ENCODE measurements around the gene ZBTB43.
"Not testable (repeated sequence)": the region's sequence is repeated elsewhere in the genome, so short reads cannot be mapped to it uniquely, and the experiment has no call there.

The ZBTB43 gene, protein sequence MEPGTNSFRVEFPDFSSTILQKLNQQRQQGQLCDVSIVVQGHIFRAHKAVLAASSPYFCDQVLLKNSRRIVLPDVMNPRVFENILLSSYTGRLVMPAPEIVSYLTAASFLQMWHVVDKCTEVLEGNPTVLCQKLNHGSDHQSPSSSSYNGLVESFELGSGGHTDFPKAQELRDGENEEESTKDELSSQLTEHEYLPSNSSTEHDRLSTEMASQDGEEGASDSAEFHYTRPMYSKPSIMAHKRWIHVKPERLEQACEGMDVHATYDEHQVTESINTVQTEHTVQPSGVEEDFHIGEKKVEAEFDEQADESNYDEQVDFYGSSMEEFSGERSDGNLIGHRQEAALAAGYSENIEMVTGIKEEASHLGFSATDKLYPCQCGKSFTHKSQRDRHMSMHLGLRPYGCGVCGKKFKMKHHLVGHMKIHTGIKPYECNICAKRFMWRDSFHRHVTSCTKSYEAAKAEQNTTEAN

DNA sequence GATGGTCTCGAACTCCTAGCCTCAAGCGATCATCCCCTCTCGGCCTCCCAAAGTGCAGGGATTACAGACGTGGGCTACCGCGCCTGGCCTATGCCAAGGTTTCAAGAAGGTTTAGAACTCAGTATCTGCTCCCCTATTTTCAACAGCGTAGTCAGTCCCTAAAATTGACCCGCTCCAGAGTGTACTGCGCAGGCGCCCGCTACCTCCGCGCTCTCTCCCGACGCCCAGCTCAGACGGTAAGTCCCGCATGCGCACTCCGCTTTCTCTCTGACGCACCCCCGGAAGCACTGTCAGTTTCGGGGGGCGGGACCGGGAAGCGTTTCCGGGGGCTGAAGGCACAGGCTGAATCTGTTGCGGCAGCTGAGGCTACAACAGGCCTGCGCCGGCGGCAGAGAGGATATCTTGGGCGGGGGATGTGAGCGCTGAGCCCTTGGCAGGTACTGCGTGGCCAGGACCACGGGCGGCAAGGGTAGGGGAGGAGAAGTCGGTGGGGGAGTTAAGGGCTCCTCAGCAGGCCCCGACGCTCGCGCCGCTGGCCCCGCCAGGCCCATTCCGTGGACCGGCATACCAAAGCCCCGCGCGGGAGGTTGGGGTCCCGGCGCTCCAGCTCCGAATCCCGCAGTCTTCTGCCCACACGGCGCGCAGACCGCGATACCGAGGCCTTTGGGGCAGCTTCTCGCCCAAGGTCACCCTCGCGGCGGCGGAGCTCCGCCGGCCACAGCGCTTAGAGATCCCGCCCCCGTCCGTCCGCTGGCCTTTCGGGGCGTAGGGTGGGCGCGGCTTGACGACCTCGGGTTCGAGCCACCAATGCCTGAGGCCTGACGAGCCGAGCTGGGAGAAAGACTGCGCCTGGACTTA, at the start of gene ZBTB43:
Gene ZBTB43 (plus strand): TSS at position 345 of the 858 bp plus-strand sequence. CDS start 27,470 bp downstream, outside the sequence.
- DNase-seq, result peak; percentile 99

DNA sequence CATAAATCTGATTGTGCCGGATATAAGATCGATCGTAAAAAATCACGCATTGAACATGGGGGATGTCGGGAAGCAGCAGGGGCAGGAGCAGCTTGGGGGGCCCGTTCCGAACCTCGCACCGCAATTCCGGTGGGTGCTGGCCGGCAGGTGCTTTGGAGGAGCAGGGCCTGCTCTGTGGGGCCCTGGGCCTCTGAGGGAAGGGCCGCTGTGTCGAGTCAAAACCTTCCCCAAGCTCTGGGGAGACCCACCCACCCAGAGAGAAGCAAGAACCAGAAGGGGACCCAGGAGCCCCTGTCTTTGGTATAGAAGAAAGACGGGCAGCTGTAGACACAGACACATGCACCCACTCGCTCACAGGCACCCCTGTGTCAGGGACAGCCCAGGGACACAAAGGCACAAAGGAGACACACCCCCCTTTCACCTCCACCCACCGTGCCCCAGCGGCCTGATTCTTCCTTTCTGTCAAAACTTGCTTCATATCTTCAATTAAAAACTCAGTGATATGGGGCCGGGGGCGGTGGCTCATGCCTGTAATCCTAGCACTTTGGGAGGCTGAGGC, 49.4 kb upstream of the ZBTB43 start:
- no peak for DNase-seq

DNA sequence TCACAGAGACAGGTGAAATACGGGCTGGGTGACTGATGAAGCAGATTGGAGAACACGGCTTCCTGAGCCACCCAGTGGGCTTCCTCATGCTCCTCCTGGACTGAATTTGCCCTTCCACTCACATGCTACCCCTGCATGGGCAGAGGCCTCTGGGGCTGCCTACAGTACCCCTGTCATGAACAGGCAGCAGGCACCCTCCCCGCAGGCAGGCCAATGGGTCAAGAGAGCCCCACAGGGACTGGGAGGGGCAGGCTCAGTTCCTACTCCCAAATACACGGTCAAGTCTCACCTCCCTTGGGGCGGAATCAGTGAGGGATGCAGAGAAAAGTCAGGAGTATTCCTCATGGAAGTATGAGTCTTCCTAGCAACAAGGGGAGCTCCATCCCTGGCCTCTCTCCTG, 48.6 kb upstream of the ZBTB43 start:
- DNase-seq, result no peak

DNA sequence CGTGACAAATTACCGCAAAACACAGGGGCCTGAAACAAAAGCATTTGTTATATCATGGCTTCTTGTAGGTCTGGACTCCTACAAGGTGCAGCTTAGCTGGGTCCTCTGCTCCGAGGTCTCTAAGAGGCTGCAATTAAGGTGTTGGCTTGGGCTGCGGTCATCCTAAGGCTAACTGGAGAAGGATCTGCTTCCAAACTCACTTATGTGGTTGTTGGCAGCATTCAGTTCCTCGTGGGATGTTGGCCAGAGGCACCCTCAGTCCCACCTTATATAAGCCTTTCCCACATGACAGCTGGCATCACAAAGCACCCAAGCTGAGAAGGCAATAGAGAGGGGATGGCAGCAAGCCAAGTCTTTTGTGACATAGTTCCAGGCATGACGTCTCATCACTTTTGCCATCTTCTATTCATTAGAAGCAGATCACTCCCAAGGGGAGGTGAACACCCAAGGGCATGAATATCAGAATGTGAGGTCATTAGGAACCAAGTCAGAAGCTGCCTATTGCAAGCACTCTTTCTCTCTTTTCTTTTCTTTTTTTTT, 47.9 kb upstream of the ZBTB43 start:
- peak; percentile 22 for DNase-seq

DNA sequence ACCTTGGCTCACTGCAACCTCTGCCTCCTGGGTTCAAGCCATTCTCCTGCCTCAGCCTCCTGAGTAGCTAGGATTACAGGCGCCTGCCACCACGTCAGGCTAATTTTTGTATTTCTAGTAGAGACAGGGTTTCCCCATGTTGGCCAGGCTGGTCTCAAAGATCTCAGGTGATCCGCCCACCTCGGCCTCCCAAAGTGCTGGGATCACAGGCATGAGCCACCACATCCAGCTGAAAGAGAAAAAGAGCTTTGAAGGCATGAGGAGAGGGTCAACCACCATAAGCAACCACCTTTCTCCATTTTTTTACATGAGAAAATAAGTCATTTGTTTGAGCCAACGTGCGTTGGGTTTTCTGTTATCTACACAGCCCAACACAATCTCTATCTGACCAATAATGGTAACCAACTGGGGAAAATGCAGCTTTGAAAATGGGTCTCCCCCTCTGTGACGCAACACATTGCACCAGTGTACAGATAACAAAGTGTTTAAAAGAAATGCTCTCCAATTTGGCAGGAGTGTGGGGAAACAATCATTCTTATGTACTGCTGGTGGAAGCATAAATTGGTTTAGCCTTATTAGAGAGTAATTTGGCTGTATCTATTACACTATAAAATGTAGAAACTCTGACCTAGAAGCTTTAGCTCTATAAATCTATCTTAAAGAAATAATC, 45.8 kb upstream of the ZBTB43 start:
- peak; percentile 80 for DNase-seq

DNA sequence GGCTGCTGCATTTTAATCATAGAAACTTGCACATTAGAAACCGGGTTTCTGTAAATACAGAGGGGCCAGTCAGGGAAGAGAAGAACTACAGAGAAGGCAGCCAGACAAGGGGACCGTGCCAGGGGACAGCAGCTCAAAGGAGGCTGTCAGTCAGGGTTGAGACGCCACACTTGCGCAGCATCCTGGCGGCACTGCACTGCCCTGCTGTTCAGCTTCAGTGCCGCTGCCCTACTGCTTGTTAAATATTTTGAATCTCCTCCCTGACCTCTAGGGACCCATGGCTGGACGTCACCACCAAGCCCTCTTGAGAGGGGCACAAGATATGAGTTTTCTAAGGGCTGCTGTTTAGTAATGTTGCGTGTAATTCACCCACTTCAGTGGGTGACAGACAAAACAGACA, 43.6 kb upstream of the ZBTB43 start:
- DNase-seq, result no peak

DNA sequence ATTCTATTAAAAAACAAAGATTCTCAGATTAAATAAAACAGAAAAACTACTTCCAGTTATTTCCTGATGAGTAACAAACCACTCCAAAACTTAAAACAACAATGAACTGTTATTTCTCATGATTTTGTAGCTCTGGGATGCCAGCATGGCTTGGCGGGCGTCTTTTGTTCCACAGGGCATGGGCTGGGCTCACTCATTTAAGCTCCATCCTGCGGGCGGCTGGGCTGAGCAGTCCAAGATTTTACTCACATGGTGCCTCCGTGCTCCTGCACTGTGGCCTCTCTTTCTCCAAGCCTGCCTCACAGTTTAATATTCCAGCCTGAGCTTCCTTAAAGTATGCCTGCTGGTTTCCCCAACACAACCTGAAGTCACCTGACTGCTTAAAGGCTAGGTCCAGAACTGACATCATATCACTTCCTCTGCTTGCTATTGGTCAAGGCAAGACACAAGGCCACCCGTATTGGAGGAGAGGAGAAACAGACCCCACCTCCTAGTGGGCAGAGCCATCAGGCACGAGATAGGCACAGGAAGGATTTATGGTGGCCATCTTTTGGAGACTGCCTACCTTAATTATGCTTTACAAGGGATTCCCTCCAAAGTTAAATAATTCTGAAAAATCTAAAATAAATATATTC, 41.6 kb upstream of the ZBTB43 start:
- DNase-seq, result peak; percentile 29

DNA sequence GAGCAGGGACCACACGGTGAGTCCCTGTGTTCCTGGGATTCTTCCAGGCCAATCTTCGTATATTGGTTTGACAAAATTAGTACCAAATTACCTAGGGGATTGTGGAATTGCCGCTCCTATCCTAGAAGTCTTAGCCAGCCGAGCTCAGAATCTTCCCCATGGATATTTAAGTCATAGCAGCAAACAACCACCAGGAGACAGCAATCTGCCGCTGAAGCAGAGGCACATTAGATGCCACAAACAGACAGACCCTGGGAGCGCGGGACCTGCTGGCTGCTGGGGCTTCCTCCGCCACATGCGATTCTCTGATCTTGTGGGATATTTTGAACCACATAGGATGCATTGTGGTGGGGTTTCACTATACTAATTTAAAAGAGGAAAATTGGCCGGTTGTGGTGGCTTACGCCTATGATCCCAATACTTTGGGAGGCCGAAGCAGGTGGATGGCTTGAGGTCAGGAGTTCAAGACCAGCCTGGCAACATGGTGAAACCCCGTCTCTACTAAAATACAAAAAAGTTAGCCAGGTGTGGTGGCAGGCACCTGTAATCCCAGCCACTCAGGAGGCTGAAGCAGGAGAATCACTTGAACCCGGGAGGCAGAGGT, 31.7 kb upstream of the ZBTB43 start:
- peak; percentile 51 for DNase-seq

DNA sequence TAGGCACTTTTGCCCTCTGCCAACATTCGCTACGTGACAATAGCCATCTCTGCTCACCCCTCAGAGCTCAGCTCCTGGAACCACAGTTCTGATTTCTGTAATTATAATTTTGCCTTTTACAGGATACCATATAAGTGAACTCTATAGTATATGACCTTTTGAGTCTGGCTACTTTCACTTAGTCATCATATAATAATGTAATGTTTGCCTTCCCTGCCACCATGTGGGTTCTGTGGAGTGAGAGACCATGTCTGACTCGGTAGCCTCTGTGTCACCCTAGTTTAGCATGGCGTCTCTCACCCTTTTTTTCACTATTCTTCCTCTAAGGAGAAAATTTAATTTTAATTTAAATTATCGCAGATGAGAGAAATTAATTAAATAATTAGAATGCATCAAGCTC, 28.9 kb upstream of the ZBTB43 start:
- DNase-seq, result no peak

DNA sequence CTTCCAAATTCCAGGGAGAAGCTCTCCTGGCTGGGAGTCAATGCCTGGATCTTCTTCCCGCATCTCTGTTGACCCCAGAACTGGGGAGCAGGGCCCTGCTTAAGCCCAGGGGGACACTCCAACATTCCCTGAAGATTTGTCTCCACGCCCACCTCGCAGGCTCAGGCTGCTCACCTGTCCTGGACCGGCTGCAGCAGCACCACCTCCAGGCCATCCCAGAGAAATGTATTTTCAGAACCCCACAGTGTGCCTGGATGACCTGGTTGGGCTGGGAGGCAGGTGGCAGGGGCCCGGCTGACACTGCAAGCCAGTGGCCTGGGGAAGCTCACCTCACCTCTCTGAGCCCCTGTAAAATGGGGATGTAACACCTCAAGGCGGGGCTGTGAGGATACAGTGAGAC, 27.1 kb upstream of the ZBTB43 start:
- no peak for DNase-seq

DNA sequence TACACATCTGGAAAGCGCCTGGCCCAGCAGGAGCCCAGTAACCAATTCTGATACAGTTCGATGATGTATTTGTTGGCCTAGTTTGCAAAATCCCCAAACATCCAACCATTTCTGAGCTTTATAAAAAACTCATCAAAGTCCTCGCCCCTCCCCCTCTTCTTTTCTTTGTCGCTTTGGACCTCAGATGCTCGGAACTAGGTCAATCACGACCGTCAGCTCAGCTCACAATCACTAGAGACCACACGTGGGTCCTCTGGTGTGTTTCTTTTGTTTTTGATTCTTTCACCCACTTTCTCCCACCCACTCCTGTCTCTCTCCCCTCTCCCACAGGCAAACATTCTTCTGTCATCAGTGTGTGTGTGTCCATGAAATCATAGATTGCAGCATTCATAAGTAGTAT, 26.7 kb upstream of the ZBTB43 start:
- no peak for DNase-seq

DNA sequence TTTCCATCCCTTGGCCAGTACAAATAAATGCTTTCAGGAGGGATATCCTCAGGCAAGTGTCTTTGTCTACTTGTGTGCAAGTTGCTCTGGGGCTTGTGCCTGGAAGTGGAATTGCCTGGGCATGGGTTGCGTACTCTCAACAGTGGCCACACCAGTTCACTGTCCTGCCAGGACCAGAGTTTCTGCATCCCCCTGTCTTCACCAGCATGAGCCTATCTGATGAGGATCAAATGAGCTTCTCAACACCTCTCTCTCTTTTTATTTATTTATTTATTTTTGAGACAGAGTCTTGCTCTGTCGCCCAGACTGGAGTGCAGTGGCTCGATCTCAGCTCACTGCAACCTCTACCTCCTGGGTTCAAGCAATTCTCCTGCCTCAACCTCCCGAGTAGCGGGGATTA, 26.1 kb upstream of the ZBTB43 start:
- DNase-seq, result not testable (repeated sequence)

DNA sequence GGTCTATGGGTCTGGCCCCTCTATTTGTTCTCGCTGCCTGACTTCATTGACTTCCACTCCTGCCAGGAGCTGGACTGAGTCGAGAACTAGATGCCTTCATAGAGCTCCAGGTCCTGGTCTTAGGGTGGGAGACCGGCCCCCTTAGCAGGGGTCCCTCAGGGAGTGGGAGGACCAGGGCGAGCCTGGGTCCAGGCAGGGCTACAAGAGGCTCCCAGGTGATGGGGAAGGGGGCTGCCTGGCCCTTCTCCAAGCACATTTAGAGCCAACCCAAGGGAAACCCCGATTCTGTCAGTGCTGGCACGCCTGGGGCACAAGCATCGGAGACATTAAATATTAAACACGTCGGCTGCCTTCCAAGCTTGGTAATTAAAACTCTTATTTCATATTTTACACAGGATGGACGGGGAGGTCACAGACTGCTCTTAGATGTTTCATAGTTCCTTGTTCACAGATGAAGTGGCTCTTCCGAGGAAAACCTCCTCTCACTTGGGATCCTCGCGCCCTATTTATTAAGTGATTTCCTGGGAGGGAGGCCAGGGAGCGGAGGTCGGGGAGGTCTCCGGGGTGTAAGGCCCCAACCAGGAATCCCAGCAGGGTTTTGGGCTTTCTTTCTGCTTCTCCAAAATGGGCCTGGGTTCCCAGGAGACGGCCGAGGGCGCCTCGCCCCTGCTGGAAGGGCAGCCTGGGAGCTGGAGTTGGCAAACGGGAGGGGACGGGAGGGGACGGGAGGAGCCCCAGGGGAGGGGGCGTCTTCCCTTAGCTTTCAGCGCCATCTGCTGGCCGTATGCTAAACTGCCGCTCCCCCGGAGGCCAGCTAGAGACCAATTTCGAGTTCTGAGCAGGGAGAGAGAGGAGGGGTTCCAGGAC, 23.4 kb upstream of the ZBTB43 start:
- peak; percentile 84 for DNase-seq

DNA sequence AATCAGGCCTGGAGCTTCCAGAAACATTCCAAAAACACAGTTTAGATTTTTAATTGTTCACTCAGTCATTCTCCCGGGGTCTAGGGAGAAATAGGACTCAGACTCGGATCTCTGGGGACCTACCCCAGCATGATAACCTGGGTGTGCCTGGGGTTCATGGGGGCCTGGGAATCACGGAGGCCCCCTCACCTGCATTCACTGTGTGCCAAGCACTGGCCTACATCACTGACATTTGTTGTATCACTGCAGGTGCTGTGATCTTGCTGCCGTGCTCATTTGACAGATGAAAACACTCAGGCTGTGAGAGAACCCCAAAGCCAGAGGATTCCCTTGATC, 22.8 kb upstream of the ZBTB43 start:
- DNase-seq, result no peak

DNA sequence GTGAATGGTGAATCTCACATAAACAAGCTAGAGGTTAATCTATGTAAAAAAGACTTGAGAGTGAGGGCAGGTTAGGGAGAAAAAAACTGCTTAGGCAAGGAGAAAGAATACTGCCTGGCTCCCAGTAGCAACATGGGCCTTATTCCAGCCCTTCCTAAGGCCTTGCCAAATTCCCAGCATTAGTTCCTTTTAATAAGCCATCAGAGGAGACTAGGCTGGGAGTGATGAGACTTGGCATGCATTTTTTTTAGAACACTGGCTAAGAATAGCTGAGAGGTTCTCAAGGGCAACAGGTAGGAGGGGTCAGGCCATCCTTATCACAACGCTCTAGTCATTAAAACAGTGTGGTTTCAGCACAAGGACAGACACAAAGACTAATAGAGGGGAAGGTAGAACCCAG, 20.9 kb upstream of the ZBTB43 start:
- no peak for DNase-seq

DNA sequence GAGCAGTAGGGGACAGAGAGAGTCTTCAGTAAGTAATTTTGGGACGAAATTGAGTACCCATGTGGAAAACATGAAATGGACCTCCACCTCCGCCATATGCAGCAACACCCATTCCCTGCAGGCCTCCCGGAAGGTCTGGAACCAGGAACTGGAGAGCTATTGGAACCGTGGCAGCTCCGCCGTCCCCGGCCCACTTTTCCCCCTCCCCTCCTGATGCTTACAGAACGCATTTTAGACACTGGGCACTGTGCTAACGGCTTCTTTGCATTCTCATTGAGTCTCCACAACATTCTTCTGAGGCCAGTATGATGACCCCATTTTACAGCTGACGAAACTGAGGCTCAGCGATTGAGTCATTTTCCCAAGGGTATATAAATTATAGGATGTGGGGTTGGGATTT, 20.4 kb upstream of the ZBTB43 start:
- no peak for DNase-seq

DNA sequence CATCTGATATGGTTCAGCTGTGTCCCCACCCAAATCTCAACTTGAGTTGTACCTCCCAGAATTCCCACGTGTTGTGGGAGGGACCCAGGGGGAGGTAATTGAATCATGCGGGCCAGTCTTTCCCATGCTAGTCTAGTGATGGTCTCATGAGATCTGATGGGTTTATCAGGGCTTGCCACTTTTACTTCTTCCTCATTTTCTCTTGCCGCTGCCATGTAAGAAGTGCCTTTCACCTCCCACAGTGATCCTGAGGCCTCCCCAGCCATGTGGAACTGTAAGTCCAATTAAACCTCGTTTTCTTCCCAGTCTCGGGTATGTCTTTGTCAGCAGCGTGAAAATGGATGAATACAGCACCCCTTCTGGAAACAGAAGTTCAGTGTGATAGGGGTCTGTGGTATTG, 20.0 kb upstream of the ZBTB43 start:
- DNase-seq, result peak; percentile 17

DNA sequence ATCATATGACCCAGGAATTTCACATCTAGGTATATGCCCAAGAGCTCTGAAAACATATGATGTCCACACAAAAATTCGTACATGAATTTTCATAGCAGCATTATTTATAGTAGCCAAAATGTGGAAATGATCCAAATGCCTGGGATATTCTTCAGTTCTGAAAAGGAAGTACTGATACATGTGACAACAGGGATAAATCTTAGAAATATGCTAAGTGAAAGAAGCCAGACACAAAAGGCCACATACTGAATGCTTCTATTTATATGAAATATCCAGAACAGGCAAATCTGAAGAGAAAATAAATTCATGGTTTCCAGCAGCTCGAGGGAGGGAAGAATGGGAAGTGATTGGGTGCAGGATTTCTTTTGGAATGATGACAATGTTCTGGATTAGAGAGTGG, 16.8 kb upstream of the ZBTB43 start:
- no peak for DNase-seq

DNA sequence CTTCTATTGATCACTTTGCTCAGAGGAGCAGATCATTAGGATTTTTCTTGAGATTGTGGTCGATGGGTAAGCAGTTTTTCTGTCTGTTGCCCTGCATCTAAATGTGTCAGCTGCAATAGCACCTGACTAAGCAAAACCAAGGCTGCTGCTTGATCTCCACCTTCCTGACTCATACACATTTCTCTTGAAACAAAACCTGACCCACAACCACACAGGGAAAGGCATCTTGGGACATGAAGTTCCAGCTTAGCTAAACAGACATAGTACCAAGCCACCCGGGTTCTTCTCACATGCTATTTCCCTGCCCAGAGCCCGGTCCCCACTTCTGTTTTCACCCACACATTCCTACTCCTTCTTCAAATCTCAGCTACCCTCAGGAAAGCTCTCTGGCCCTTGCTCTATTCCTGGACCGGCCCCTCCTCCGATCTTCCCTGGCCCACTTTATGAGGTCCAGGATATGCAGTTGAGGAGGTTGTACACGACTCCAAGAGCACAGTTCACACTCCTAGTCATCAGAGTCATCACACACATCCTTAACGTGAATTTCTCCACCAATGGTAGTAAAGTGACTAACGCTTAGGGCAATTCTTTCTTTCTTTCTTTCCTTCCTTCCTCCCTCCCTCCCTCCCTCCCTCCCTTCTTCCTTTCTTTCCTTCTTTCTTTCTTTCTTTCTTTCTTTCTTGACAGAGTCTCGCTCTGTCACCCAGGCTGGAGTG, 16.0 kb upstream of the ZBTB43 start:
- DNase-seq, result no peak

DNA sequence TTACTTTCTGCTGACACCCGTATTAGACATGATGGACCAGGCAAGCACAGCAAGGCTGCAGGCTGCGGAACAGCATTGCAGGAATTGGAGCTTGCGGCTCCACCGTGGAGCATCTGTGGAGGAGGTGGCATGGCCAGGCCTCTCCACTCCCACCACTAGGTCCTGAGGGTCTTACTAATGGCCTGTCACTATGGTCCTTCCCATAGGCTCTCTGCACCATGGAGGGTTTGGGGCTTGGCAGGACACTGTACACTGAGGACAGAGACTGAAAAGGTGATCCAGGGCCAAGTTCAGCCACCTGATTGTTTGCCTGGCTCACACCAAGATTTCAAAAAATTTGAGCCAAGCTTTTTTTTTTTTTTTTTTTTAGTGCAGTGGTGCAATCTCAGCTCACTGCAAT, 14.3 kb upstream of the ZBTB43 start:
- DNase-seq, result no peak
